ENCODE results near the gene PLEKHG3.

The PLEKHG3 gene

DNA sequence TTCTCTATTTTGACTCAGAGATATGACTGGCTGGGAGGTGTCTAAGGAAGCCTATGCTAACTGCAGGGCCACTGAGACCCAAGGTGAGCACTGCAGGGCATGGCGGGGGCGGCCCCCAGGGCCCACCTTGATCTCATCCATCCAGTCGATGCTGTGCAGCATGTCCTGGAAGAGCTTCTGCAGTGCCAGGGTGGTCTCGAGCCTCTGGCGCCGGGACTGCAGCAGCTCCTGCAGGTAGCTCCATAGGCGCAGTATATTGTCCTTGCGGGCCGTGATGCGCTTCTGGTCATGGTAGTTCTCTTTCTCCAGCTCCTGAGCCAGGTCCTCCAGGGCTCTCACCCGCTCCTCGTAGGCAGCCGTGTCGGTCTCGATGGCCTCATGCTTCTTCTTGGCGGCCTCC lies 91.0 kb downstream of the PLEKHG3 start:
- Mint-ChIP-seq H3K9me3 (no peaks in the 10 kb centered on the region), H3K36me3 (ENCODE audit: low read depth) (no peaks in the 10 kb centered on the region), H3K4me1 (no peaks in the 10 kb centered on the region), H3K27me3 (ENCODE audit: low read depth, poor library complexity) (peaks cover 7% of the 10 kb centered on the region), H3K27ac (no peak overlapping the region), H3K4me3 (no peak overlapping the region)
- DNase-seq = no peak
- TF ChIP-seq, protein P1, sequence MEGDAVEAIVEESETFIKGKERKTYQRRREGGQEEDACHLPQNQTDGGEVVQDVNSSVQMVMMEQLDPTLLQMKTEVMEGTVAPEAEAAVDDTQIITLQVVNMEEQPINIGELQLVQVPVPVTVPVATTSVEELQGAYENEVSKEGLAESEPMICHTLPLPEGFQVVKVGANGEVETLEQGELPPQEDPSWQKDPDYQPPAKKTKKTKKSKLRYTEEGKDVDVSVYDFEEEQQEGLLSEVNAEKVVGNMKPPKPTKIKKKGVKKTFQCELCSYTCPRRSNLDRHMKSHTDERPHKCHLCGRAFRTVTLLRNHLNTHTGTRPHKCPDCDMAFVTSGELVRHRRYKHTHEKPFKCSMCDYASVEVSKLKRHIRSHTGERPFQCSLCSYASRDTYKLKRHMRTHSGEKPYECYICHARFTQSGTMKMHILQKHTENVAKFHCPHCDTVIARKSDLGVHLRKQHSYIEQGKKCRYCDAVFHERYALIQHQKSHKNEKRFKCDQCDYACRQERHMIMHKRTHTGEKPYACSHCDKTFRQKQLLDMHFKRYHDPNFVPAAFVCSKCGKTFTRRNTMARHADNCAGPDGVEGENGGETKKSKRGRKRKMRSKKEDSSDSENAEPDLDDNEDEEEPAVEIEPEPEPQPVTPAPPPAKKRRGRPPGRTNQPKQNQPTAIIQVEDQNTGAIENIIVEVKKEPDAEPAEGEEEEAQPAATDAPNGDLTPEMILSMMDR (IDR thresholded peaks at IDR 0.05) = no peak

DNA sequence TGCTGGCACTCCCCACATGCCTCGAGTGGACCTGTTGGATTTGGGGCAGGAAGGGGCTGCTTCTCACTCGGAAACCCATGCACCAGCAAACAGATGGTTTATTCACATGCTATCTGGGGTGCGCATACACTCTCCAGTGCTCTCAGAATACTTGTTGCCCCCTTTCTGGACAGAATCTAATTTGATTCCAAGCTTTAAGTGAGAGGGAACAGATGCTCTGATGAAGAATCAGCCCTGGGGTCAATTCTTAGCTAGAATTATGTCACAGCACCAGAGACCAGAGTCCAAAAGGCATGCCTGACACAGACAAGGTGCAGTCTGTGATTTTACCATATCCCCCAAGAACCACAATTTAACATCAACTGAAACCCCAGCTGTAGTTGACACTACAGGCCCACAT lies 91.7 kb downstream of the PLEKHG3 start:
- Mint-ChIP-seq H3K4me1 (no peaks in the 10 kb centered on the region), H3K9me3 (no peaks in the 10 kb centered on the region), H3K4me3 (no peak overlapping the region), H3K27ac (no peak overlapping the region), H3K36me3 (ENCODE audit: low read depth) (no peaks in the 10 kb centered on the region), H3K27me3 (ENCODE audit: low read depth, poor library complexity) (peaks cover 9% of the 10 kb centered on the region)
- DNase-seq = no peak
- TF ChIP-seq, protein P1 (IDR thresholded peaks at IDR 0.05) = no peak

GRCh38 chr14:64796369-64796768 lies 92.1 kb downstream of the PLEKHG3 start:
- no peaks in the 10 kb centered on the region for H3K9me3 Mint-ChIP-seq
- TF ChIP-seq, protein P1 (IDR thresholded peaks at IDR 0.05) = no peak
- H3K27me3 Mint-ChIP-seq (ENCODE audit: low read depth, poor library complexity) = peaks cover 9% of the 10 kb centered on the region
- no peak for DNase-seq
- no peak overlapping the region for H3K4me3 Mint-ChIP-seq
- no peaks in the 10 kb centered on the region for H3K4me1 Mint-ChIP-seq
- H3K27ac Mint-ChIP-seq = no peak overlapping the region
- no peaks in the 10 kb centered on the region for H3K36me3 Mint-ChIP-seq (ENCODE audit: low read depth)

- no peak overlapping the region for H3K27ac Mint-ChIP-seq
- TF ChIP-seq, protein P1 (IDR thresholded peaks at IDR 0.05) = no peak
- H3K27me3 Mint-ChIP-seq (ENCODE audit: low read depth, poor library complexity) = peaks cover 14% of the 10 kb centered on the region
- H3K4me1 Mint-ChIP-seq = peaks cover 6% of the 10 kb centered on the region
- H3K9me3 Mint-ChIP-seq = no peaks in the 10 kb centered on the region
- H3K36me3 Mint-ChIP-seq (ENCODE audit: low read depth) = no peaks in the 10 kb centered on the region
- H3K4me3 Mint-ChIP-seq = no peak overlapping the region
- no peak for DNase-seq
Measured at GRCh38 chr14:64799555-64799954, 95.3 kb downstream of the PLEKHG3 start.
